Thoracic aorta (tissue), 2 donors: ENCODE results near the gene PKD1L1. TPM values are rescaled to one million over a fixed set of nuclear protein-coding genes. Genes with fewer than 3 reads are reported as not detected.
A peak's percentile ranks its signal among the peaks of the same experiment; 100 is the strongest.
"Not testable (repeated sequence)": the region's sequence is repeated elsewhere in the genome, so short reads cannot be mapped to it uniquely, and the experiment has no call there.

ENCODE experiments used
- ATAC-seq: fragments of 150-250 bp; one replicate; pipeline ENCODE4 v1.8.0; 2017; ENCODE audit warnings: low read depth; ENCODE audit not compliant: insufficient number of reproducible peaks, low FRiP score
- DNase-seq: peaks from one replicate; pipeline ENCODE4 v3.0.0-alpha.2; 2020; ENCODE audit warnings: low spot score
- H3K27ac ChIP-seq, 2 donors: fragments of 200-600 bp; sonication (generic); 1 replicate in 1 of 2; 2 replicates in 1 of 2; pipeline ENCODE4 v1.5.1; 2016; ENCODE audit warnings: mild to moderate bottlenecking in 2 of 2, moderate library complexity in 2 of 2
- H3K27me3 ChIP-seq: fragments of 200-600 bp; sonication (generic); replicated peaks from 2 replicates; pipeline ENCODE4 v1.6.0; 2016; ENCODE audit warnings: mild to moderate bottlenecking; ENCODE audit not compliant: insufficient read depth
- H3K36me3 ChIP-seq: fragments of 200-600 bp; sonication (generic); one replicate; pipeline ENCODE4 v1.5.1; 2016
- H3K4me1 ChIP-seq, 2 donors: fragments of 200-600 bp; sonication (generic); 1 replicate in 1 of 2; 2 replicates in 1 of 2; pipeline versions ENCODE4 v1.5.1 to v1.6.0; 2016; ENCODE audit warnings: low read depth in 2 of 2, mild to moderate bottlenecking in 1 of 2; ENCODE audit not compliant: control insufficient read depth in 1 of 2
- H3K4me3 ChIP-seq: fragments of 200-600 bp; sonication (generic); 2 replicates; pipeline ENCODE4 v1.5.1; 2016; ENCODE audit warnings: mild to moderate bottlenecking
- H3K9me3 ChIP-seq: fragments of 200-600 bp; sonication (generic); 2 replicates; pipeline ENCODE4 v1.5.1; 2016
- total RNA-seq, 2 donors: library from RNA; depleted of rRNA; stranded (reverse); fragments of >200 nt; gene quantifications; one replicate each; pipeline versions ENCODE4 v1.1.0 to v1.2.3, GENCODE V29; 2016
- TF ChIP-seq, protein P1 (sequence below): fragments of 200-600 bp; sonication (generic); IDR thresholded peaks from one replicate; pipeline ENCODE4 v1.5.1; 2019; ENCODE audit warnings: antibody characterized with exemption

PKD1L1 gene
- total RNA-seq, 2 donors from 2014 or later: 0.14 to 0.85 TPM

GRCh38 chr7:47759056-47759706, 189.1 kb downstream of the PKD1L1 start:
- H3K4me3 ChIP-seq: no peak overlapping the region
- TF ChIP-seq, protein P1, sequence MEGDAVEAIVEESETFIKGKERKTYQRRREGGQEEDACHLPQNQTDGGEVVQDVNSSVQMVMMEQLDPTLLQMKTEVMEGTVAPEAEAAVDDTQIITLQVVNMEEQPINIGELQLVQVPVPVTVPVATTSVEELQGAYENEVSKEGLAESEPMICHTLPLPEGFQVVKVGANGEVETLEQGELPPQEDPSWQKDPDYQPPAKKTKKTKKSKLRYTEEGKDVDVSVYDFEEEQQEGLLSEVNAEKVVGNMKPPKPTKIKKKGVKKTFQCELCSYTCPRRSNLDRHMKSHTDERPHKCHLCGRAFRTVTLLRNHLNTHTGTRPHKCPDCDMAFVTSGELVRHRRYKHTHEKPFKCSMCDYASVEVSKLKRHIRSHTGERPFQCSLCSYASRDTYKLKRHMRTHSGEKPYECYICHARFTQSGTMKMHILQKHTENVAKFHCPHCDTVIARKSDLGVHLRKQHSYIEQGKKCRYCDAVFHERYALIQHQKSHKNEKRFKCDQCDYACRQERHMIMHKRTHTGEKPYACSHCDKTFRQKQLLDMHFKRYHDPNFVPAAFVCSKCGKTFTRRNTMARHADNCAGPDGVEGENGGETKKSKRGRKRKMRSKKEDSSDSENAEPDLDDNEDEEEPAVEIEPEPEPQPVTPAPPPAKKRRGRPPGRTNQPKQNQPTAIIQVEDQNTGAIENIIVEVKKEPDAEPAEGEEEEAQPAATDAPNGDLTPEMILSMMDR: peak; percentile 17
- peak overlapping the region; percentile 82 to 93 for H3K27ac ChIP-seq
- peaks cover 12 to 19% of the 10 kb centered on the region in 2 donors for H3K4me1 ChIP-seq
- no peaks in the 10 kb centered on the region for H3K27me3 ChIP-seq
- no peak for DNase-seq
- ATAC-seq: no peak
- no peaks in the 10 kb centered on the region for H3K9me3 ChIP-seq
- H3K36me3 ChIP-seq: no peaks in the 10 kb centered on the region

DNA sequence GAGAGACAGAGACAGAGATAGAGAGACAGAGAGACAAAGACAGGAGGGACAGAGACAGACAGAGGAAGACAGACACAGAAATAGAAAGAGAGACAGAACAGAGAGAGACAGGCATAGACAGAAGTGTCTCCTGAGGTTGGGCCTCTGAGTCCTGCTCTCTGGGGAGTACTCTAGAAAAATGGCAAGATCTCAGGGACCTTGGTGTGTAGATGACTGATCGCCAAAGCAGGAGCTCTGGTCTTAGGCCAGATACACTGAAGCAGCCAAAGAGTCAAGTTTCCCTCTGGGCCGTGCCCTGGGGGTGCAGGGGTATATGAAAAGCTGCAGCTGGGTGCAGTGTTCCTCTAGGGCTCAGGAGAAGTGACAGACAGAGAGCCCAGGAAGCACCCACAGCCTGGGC, 189.7 kb downstream of the PKD1L1 start:
- no peaks in the 10 kb centered on the region for H3K9me3 ChIP-seq
- H3K4me1 ChIP-seq: peaks cover 12 to 19% of the 10 kb centered on the region in 2 donors
- DNase-seq (peak; percentile 13), ATAC-seq (peak; percentile 44)
- H3K4me3 ChIP-seq: peak overlapping the region; percentile 16
- TF ChIP-seq, protein P1: no peak
- H3K36me3 ChIP-seq: no peaks in the 10 kb centered on the region
- peak overlapping the region; percentile 82 to 93 for H3K27ac ChIP-seq
- no peaks in the 10 kb centered on the region for H3K27me3 ChIP-seq

DNA sequence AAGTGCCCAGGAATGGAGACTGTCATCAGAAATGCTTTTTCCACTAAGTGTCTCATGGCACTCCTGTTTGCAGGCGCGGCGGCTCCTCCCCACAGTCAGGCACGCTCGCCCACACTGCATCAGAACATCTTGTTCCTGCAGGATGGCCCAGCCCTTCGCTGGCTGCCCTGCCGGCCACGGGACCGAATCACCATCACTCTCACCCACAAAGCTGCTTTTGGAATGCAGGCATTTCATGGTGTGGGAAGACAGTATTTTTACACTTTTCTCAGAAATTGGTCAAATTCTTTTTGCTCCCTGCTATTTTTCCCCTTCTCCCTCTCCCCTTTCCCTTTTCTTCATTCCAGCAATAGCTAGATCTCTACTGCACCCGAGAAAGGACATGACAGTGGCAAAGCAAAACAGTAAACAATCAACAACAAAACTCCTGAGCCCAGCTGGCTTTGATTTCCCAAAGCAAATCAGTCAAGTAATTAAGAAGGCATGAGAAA, 190.3 kb downstream of the PKD1L1 start:
- Histone ChIP-seq H3K36me3 (no peaks in the 10 kb centered on the region), H3K27me3 (no peaks in the 10 kb centered on the region), H3K9me3 (no peaks in the 10 kb centered on the region), H3K4me3 (peak overlapping the region; percentile 16), H3K4me1 (peaks cover 12 to 19% of the 10 kb centered on the region in 2 donors), H3K27ac (peak overlapping the region; percentile 82 to 93)
- DNase-seq: peak; percentile 66
- peak; percentile 62 for ATAC-seq
- TF ChIP-seq, protein P1: no peak

DNA sequence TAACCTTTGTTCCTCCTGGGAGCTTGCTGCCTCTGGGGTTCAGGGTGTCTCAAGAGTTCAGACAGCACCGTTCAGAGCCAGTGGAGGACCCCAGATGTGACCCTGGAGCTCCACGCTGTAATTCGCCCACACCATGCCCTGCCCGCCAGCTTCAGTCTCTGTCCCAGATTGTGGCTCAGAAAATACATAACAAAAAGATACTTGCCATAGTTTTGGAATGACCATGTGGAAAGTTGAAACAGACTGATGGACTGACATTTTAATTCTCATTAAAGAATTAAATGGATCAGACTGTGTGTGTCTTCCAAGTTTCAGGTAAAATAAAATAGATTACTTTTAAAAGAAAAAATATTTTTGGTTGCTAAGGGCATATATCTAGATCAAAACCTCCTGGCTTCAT, 191.6 kb downstream of the PKD1L1 start:
- DNase-seq: no peak

DNA sequence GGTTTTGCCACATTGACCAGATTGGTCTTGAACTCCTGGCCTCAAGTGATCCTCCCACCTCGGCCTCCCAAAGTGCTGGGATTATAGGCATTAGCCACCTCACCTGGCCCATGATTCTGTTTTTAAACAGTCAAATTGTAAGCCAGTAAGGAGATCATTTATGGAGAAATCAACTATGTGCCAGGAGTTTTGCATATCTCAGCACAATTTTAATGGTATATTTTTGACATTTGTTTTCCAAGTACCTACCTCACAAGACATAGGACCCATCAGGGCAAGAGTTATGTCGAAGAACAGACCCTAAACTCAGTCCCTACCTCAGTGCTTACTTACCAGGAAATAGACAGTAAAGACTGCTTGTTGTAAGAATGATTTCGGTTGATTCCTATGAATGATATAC, 193.0 kb downstream of the PKD1L1 start:
- Histone ChIP-seq H3K36me3 (no peaks in the 10 kb centered on the region), H3K4me1 (peaks cover 12 to 29% of the 10 kb centered on the region in 2 donors), H3K27me3 (no peaks in the 10 kb centered on the region), H3K9me3 (no peaks in the 10 kb centered on the region), H3K27ac (no peak overlapping the region), H3K4me3 (no peak overlapping the region)
- TF ChIP-seq, protein P1: no peak
- DNase-seq: no peak
- no peak for ATAC-seq

More for the DNA sequence above, 191.6 kb downstream of the PKD1L1 start:
- ATAC-seq: no peak
- peak overlapping the region in 1 of 2 donors; percentile 38 for H3K27ac ChIP-seq
- H3K9me3 ChIP-seq: no peaks in the 10 kb centered on the region
- TF ChIP-seq, protein P1: no peak
- peaks cover 12 to 19% of the 10 kb centered on the region in 2 donors for H3K4me1 ChIP-seq
- H3K36me3 ChIP-seq: no peaks in the 10 kb centered on the region
- no peak overlapping the region for H3K4me3 ChIP-seq
- no peaks in the 10 kb centered on the region for H3K27me3 ChIP-seq

DNA sequence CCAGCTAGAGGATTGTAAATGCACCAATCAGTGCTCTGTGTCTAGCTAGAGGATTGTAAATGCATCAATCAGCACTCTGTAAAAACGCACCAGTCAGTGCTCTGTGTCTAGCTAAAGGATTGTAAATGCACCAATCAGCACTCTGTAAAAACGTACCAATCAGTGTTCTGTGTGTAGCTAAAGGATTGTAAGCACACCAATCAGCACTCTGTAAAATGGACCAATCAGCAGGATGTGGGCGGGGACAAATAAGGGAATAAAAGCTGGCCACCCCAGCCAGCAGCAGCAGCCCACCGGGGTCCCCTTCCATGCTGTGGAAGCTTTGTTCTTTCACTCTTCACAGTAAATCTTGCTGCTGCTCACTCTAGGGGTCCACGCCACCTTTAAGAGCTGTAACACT, 196.5 kb downstream of the PKD1L1 start:
- not testable (repeated sequence) for H3K36me3 ChIP-seq, H3K4me3 ChIP-seq, H3K4me1 ChIP-seq, H3K9me3 ChIP-seq, H3K27me3 ChIP-seq, DNase-seq, H3K27ac ChIP-seq, ATAC-seq
